Parathyroid adenoma (tissue), 2 donors: ENCODE data around the gene GSTK1.

Source experiments
- H2AFZ ChIP-seq: fragments of 300-600 bp; sonication (generic); one replicate; pipeline ENCODE4 v1.7.0; 2017; ENCODE audit warnings: antibody characterized with exemption, mild to moderate bottlenecking
- H3K27ac ChIP-seq: fragments of 300-600 bp; sonication (generic); one replicate; pipeline ENCODE4 v1.7.0; 2017
- H3K27me3 ChIP-seq: fragments of 300-600 bp; sonication (generic); one replicate; pipeline ENCODE4 v1.7.0; 2017; ENCODE audit warnings: low read length; ENCODE audit not compliant: control insufficient read depth, insufficient read depth
- H3K36me3 ChIP-seq: fragments of 300-600 bp; sonication (generic); one replicate; pipeline ENCODE4 v1.7.0; 2017; ENCODE audit warnings: low read length; ENCODE audit not compliant: control insufficient read depth, insufficient read depth
- H3K4me1 ChIP-seq: fragments of 300-600 bp; sonication (generic); one replicate; pipeline ENCODE4 v1.7.0; 2017; ENCODE audit warnings: control low read depth
- H3K4me2 ChIP-seq: fragments of 300-600 bp; sonication (generic); one replicate; pipeline ENCODE4 v1.7.0; 2017; ENCODE audit warnings: low read length
- H3K4me3 ChIP-seq: fragments of 300-600 bp; sonication (generic); one replicate; pipeline ENCODE4 v1.7.0; 2017; ENCODE audit warnings: low read depth, low read length
- H3K79me2 ChIP-seq: fragments of 300-600 bp; sonication (generic); one replicate; pipeline ENCODE4 v1.7.0; 2017; ENCODE audit warnings: control low read depth
- H3K9ac ChIP-seq: fragments of 300-600 bp; sonication (generic); one replicate; pipeline ENCODE4 v1.7.0; 2017; ENCODE audit warnings: mild to moderate bottlenecking
- H3K9me3 ChIP-seq: fragments of 300-600 bp; sonication (generic); one replicate; pipeline ENCODE4 v1.7.0; 2017; ENCODE audit warnings: low read length; ENCODE audit not compliant: control insufficient read depth
- TF ChIP-seq, protein P1 (sequence below): fragments of 300-600 bp; sonication (generic); IDR thresholded peaks from one replicate; pipeline ENCODE4 v1.7.0; 2017; ENCODE audit warnings: antibody characterized with exemption, mild to moderate bottlenecking
- donor health status: primary hyperparathyroidism.

The GSTK1 gene

DNA sequence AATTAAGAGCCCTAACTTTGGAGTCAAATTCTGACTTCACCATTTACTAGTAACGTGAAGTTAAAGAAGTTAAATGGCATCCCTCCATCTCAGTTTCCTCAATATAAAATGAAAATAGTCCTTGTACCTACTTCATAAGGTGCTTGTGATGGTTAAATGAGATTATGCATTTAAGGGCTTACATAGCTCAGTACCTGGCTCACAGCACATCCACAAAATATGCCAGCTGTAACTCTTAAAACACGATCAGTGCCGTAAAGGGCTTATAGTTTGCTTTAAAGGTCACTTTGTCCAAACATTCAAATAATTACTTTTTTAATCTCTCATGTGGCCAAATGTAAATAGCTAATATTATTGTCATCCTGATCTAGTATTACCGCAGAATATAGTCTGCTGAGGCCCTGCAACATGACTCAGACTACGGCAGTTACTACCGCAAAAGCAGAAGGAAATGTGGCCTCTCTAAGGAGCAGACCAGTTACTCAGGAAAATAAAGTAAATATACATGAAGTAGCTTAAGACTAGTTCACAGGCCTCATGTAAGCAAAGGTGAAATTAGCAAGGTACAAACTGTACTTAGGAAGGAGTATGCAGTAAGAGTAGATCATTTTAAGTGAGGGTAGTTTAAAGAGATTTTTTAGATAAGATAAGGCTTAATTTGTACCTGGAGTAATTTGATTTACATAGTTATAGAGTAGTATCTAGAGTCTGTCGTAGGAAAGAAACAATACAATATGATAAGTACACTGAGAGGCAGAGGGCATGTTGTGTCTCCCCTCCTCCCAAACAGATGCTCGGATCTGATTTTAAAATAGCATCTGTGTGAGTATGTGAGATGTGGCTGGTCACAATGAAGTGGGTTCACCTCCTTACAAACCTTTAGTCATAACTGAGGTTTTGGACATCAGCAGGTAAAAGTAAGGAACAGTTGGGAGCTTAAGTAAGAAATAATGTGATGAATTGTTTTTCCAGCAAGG, 38.0 kb downstream of the GSTK1 start:
- H3K9me3 ChIP-seq: no peaks in the 10 kb centered on the region
- no peak overlapping the region for H3K4me2 ChIP-seq
- no peaks in the 10 kb centered on the region for H3K79me2 ChIP-seq
- H3K9ac ChIP-seq: no peak overlapping the region
- no peaks in the 10 kb centered on the region for H3K27me3 ChIP-seq
- H3K4me1 ChIP-seq: peaks cover 6% of the 10 kb centered on the region
- H2AFZ ChIP-seq: no peak overlapping the region
- H3K4me3 ChIP-seq: no peak overlapping the region
- TF ChIP-seq, protein P1, sequence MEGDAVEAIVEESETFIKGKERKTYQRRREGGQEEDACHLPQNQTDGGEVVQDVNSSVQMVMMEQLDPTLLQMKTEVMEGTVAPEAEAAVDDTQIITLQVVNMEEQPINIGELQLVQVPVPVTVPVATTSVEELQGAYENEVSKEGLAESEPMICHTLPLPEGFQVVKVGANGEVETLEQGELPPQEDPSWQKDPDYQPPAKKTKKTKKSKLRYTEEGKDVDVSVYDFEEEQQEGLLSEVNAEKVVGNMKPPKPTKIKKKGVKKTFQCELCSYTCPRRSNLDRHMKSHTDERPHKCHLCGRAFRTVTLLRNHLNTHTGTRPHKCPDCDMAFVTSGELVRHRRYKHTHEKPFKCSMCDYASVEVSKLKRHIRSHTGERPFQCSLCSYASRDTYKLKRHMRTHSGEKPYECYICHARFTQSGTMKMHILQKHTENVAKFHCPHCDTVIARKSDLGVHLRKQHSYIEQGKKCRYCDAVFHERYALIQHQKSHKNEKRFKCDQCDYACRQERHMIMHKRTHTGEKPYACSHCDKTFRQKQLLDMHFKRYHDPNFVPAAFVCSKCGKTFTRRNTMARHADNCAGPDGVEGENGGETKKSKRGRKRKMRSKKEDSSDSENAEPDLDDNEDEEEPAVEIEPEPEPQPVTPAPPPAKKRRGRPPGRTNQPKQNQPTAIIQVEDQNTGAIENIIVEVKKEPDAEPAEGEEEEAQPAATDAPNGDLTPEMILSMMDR: no peak
- H3K27ac ChIP-seq: no peak overlapping the region
- no peaks in the 10 kb centered on the region for H3K36me3 ChIP-seq

DNA sequence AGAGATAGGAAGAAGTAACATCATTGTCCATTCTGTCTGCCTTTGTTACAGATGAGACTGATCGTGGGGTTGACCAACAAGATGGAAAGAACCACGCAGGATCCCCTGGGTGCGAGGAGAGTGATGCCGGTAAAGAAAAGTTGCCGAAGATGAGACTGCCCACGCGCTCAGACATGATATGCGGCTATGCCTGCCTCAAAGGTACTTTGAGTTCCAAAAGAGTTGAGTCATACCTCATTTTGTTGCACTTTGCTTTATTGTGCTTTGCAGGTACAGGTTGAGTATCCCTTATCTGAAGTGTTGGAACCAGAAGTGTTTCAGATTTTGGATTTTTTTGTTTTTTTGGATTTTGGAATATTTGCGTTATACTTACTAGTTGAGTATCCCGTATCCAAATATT, 40.5 kb downstream of the GSTK1 start:
- Histone ChIP-seq H3K27ac (no peak overlapping the region), H3K4me2 (no peak overlapping the region), H3K79me2 (no peaks in the 10 kb centered on the region), H3K4me3 (no peak overlapping the region), H3K36me3 (no peaks in the 10 kb centered on the region), H3K27me3 (no peaks in the 10 kb centered on the region), H3K9me3 (no peaks in the 10 kb centered on the region), H2AFZ (no peak overlapping the region), H3K9ac (no peak overlapping the region), H3K4me1 (no peaks in the 10 kb centered on the region)
- TF ChIP-seq, protein P1: no peak

DNA sequence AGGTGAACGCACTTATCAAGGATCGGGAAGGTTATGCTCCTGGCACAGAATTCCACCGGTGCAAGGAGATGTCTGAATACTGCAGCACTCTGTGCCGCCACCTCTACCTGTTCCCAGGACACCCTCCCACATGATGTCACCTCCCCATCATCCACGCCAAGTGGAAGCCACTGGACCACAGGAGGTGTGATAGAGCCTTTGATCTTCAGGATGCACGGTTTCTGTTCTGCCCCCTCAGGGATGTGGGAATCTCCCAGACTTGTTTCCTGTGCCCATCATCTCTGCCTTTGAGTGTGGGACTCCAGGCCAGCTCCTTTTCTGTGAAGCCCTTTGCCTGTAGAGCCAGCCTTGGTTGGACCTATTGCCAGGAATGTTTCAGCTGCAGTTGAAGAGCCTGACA, 41.7 kb downstream of the GSTK1 start:
- Histone ChIP-seq H3K27me3 (no peaks in the 10 kb centered on the region), H3K4me1 (no peaks in the 10 kb centered on the region), H3K27ac (no peak overlapping the region), H3K36me3 (no peaks in the 10 kb centered on the region), H3K4me2 (no peak overlapping the region), H2AFZ (no peak overlapping the region), H3K79me2 (no peaks in the 10 kb centered on the region), H3K9me3 (no peaks in the 10 kb centered on the region), H3K9ac (no peak overlapping the region), H3K4me3 (no peak overlapping the region)
- TF ChIP-seq, protein P1: no peak

DNA sequence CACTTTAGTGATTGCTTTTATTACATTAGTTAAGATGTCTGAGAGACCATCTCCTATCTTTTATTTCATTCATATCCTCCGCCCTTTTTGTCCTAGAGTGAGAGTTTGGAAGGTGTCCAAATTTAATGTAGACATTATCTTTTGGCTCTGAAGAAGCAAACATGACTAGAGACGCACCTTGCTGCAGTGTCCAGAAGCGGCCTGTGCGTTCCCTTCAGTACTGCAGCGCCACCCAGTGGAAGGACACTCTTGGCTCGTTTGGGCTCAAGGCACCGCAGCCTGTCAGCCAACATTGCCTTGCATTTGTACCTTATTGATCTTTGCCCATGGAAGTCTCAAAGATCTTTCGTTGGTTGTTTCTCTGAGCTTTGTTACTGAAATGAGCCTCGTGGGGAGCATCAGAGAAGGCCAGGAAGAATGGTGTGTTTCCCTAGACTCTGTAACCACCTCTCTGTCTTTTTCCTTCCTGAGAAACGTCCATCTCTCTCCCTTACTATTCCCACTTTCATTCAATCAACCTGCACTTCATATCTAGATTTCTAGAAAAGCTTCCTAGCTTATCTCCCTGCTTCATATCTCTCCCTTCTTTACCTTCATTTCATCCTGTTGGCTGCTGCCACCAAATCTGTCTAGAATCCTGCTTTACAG, 42.3 kb downstream of the GSTK1 start:
- Histone ChIP-seq H3K79me2 (no peaks in the 10 kb centered on the region), H3K9ac (no peak overlapping the region), H3K36me3 (no peaks in the 10 kb centered on the region), H2AFZ (no peak overlapping the region), H3K4me1 (no peaks in the 10 kb centered on the region), H3K4me2 (no peak overlapping the region), H3K27ac (no peak overlapping the region), H3K27me3 (no peaks in the 10 kb centered on the region), H3K4me3 (no peak overlapping the region), H3K9me3 (no peaks in the 10 kb centered on the region)
- TF ChIP-seq, protein P1: peak; percentile 79
